ENCODE data around the gene MAN1A1. TPM values are rescaled to one million over a fixed set of nuclear protein-coding genes. Genes with fewer than 3 reads are reported as not detected.
A peak's percentile ranks its signal among the peaks of the same experiment; 100 is the strongest.

MAN1A1 gene
- polyA plus RNA-seq, 1 donor from 2014 or later = 4.6 TPM

- H3K27me3 ChIP-seq (ENCODE audit: insufficient read depth, low read depth, low read length) = no peaks in the 10 kb centered on the region
- no peak overlapping the region for H3K4me3 ChIP-seq (ENCODE audit: low read length)
- no peaks in the 10 kb centered on the region for H3F3A ChIP-seq (ENCODE audit: insufficient read depth, low read length, poor library complexity, severe bottlenecking)
- no peak overlapping the region for H3K27ac ChIP-seq (ENCODE audit: low read length)
- no peaks in the 10 kb centered on the region for H3K9me2 ChIP-seq (ENCODE audit: insufficient read depth, low read length)
- H3K36me3 ChIP-seq (ENCODE audit: insufficient read depth, low read length) = no peaks in the 10 kb centered on the region
- no peaks in the 10 kb centered on the region for H4K20me1 ChIP-seq (ENCODE audit: insufficient read depth)
- no peak overlapping the region for H2AFZ ChIP-seq (ENCODE audit: low read depth, low read length)
- no peaks in the 10 kb centered on the region for H3K79me2 ChIP-seq (replicated peaks; ENCODE audit: insufficient read depth, low read length)
- no peak overlapping the region for H3K9ac ChIP-seq (ENCODE audit: low read length)
- no peak for TF ChIP-seq REST (IDR thresholded peaks at IDR 0.05; ENCODE audit: borderline replicate concordance)
- no peak for TF ChIP-seq MXI1 (conservative IDR thresholded peaks at IDR 0.05; ENCODE audit: poor library complexity, severe bottlenecking)
- TF ChIP-seq EP300 (conservative IDR thresholded peaks at IDR 0.05; ENCODE audit: poor library complexity, severe bottlenecking) = no peak
- no peak for TF ChIP-seq CTCF (IDR thresholded peaks at IDR 0.05; ENCODE audit: poor library complexity, severe bottlenecking)
- TF ChIP-seq RAD21 (conservative IDR thresholded peaks at IDR 0.05) = no peak
- no peak for TF ChIP-seq POLR2AphosphoS5 (IDR thresholded peaks at IDR 0.05)
- no peak for TF ChIP-seq EZH2 (IDR thresholded peaks at IDR 0.05; ENCODE audit: borderline replicate concordance, insufficient read depth, low read length, poor library complexity, severe bottlenecking)
- TF ChIP-seq SMC3 (conservative IDR thresholded peaks at IDR 0.05; ENCODE audit: poor library complexity) = no peak
- TF ChIP-seq TAF1 (IDR thresholded peaks at IDR 0.05; ENCODE audit: low read depth) = no peak
- H3K9me3 ChIP-seq (ENCODE audit: low read length) = no peaks in the 10 kb centered on the region
- H3K4me2 ChIP-seq (ENCODE audit: low read length) = no peak overlapping the region
Measured at GRCh38 chr6:119334535-119335264, 14.9 kb downstream of the MAN1A1 start.

GRCh38 chr6:119333707-119334295 lies 15.8 kb downstream of the MAN1A1 start:
- Histone ChIP-seq H3K36me3 (ENCODE audit: insufficient read depth, low read length) (no peaks in the 10 kb centered on the region), H3K79me2 (replicated peaks; ENCODE audit: insufficient read depth, low read length) (no peaks in the 10 kb centered on the region), H3K9ac (ENCODE audit: low read length) (no peak overlapping the region), H3K9me3 (ENCODE audit: low read length) (no peaks in the 10 kb centered on the region), H3F3A (ENCODE audit: insufficient read depth, low read length, poor library complexity, severe bottlenecking) (no peaks in the 10 kb centered on the region), H4K20me1 (ENCODE audit: insufficient read depth) (no peaks in the 10 kb centered on the region), H3K9me2 (ENCODE audit: insufficient read depth, low read length) (no peaks in the 10 kb centered on the region), H2AFZ (ENCODE audit: low read depth, low read length) (no peak overlapping the region), H3K4me2 (ENCODE audit: low read length) (peak overlapping the region; percentile 8), H3K27me3 (ENCODE audit: insufficient read depth, low read depth, low read length) (no peaks in the 10 kb centered on the region), H3K27ac (ENCODE audit: low read length) (no peak overlapping the region), H3K4me3 (ENCODE audit: low read length) (peak overlapping the region; percentile 31)
- TF ChIP-seq SMC3 (conservative IDR thresholded peaks at IDR 0.05; ENCODE audit: poor library complexity) (peak; percentile 86), CTCF (IDR thresholded peaks at IDR 0.05; ENCODE audit: poor library complexity, severe bottlenecking) (peak; percentile 88), EP300 (conservative IDR thresholded peaks at IDR 0.05; ENCODE audit: poor library complexity, severe bottlenecking) (no peak), RAD21 (conservative IDR thresholded peaks at IDR 0.05) (peak; percentile 91), REST (IDR thresholded peaks at IDR 0.05; ENCODE audit: borderline replicate concordance) (no peak)

Measured in neural cell (in vitro differentiated cells).